Medulla oblongata (tissue), 1 donor: ENCODE results near the gene EFCAB6.
A peak's percentile ranks its signal among the peaks of the same experiment; 100 is the strongest.

Experiments
- DNase-seq: peaks from one replicate; pipeline ENCODE4 v3.0.0-alpha.2; 2015; ENCODE audit errors: extremely low spot score

EFCAB6 gene

GRCh38 chr22:43829904-43830851 is 18.1 kb upstream of the EFCAB6 start:
- DNase-seq, result no peak

GRCh38 chr22:43828998-43829782 is 17.1 kb upstream of the EFCAB6 start:
- peak; percentile 65 for DNase-seq

- DNase-seq, result no peak
These were observed 16.6 kb upstream of the EFCAB6 start for GRCh38 chr22:43828725-43828997.

- no peak for DNase-seq
These were observed 16.0 kb upstream of the EFCAB6 start for GRCh38 chr22:43827926-43828724.

GRCh38 chr22:43827003-43827735 is 15.1 kb upstream of the EFCAB6 start:
- DNase-seq, result no peak

GRCh38 chr22:43826142-43827002 is 14.3 kb upstream of the EFCAB6 start:
- peak; percentile 60 for DNase-seq

- no peak for DNase-seq
These were observed 13.5 kb upstream of the EFCAB6 start for GRCh38 chr22:43825651-43826050.

- DNase-seq, result no peak
These were observed 12.8 kb upstream of the EFCAB6 start for GRCh38 chr22:43824724-43825420.

- DNase-seq, result no peak
These were observed 12.0 kb upstream of the EFCAB6 start for GRCh38 chr22:43823911-43824665.

GRCh38 chr22:43823353-43823908 is 11.3 kb upstream of the EFCAB6 start:
- no peak for DNase-seq

- DNase-seq, result no peak
These were observed 9.7 kb upstream of the EFCAB6 start for GRCh38 chr22:43821606-43822425.

- DNase-seq, result no peak
These were observed 8.7 kb upstream of the EFCAB6 start for GRCh38 chr22:43820651-43821305.

GRCh38 chr22:43819931-43820640 is 8.0 kb upstream of the EFCAB6 start:
- no peak for DNase-seq

GRCh38 chr22:43819421-43819921 is 7.4 kb upstream of the EFCAB6 start:
- DNase-seq, result no peak

- no peak for DNase-seq
These were observed 6.9 kb upstream of the EFCAB6 start for GRCh38 chr22:43818981-43819380.

- DNase-seq, result no peak
These were observed 5.3 kb upstream of the EFCAB6 start for GRCh38 chr22:43817402-43817801.

GRCh38 chr22:43814264-43814663 is 2.2 kb upstream of the EFCAB6 start:
- DNase-seq, result no peak
